RKO (cell line): ENCODE measurements around the gene TPCN1.

Source experiments
- DNase-seq: peaks from one replicate; pipeline ENCODE4 v3.0.0-alpha.2; 2016; ENCODE audit warnings: low spot score

The TPCN1 gene

GRCh38 chr12:113242026-113242418 lies 20.8 kb downstream of the TPCN1 start:
- no peak for DNase-seq

DNA sequence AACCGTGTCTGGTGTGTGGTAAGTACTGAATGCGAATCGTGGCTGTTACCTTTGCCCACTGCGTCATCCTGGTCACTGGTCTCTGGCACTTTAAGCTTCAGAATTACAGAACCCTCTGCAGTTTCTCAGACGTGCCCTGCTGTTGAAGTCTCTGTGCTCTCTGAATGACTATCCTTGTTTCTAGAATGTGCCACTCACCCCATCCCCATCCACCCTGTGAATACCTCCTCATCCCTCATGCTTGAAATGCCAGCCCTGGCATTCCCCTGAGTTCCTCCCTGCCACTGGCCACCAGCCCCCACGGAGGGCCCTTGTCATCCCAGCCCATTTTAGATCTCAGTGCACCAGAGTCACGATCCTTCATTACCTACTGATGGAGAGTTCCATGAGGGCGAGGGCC lies 21.3 kb downstream of the TPCN1 start:
- no peak for DNase-seq

- DNase-seq: no peak
Observed at GRCh38 chr12:113244047-113244460, 22.8 kb downstream of the TPCN1 start.

GRCh38 chr12:113244478-113244958 lies 23.3 kb downstream of the TPCN1 start:
- no peak for DNase-seq

DNA sequence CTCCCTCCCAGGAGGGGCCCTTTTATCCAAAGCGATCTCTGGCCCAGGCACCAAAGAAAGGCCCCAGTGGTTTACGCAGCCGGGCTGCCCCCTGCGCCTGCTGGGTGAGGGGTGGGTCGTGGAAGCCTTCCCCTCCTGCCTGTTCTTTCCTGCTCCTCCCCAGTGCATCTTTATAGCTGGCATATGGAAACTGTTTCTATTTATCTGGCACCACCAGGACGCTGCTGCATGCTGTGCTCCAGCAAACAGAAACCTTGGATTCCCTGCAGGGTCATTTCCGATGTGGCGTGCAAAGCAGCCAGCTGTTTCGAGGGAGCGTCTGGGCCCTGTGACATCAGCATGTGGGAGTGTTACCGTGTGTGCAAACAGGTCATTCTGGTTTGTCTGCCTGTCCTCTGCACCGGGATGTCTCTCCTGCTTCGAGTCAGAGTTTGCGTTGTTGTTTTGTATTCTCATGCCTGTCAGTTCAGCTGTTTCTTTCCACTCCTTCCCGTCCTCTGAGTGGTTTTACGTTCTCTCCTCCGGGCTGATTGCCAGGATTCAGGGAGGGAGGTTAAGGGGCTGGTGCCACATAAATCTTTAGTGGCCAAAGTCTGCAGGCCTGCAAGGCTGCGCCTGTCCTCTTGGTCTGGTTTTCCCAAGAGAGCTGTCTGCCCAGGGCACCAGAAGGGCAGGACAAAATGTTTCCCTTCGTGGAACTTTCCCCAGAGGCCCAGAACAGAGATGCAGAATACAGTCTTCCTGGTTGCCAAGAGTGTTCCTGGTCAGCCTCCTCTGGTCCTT lies 24.6 kb downstream of the TPCN1 start:
- DNase-seq: no peak

DNA sequence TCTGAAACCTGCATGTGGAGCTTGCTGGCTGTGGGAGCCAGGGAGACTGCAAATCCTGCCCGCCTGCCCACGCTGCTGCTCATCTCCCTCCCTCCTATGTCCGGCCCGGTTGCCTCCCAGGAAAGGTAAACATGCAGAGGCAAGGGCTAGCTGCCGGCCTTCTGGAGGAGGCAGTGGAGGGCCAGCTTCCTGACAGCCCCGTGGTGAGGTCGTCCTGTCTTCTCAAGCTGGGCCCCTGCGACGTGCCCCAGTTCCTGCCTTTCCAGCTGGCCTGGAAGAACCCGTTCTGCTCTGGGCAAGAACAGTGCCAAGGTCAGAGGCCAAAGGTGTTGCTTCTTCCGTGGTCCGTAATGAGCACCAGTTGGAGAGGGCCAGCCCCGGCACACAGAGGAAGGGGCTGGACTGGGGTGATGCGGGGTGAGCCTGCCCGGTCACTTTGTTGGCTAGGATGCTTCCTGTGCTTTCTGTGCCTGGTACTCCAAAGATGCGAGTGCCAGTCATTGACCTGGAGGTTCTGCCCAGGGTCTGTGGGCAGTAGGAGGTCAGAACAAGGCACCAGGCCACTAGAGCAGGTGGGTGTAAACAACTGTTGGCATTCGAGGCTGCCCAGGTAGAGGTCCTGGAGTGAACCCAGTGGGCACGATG lies 25.3 kb downstream of the TPCN1 start:
- no peak for DNase-seq

GRCh38 chr12:113247123-113248050 lies 26.1 kb downstream of the TPCN1 start:
- no peak for DNase-seq

- no peak for DNase-seq
Observed at GRCh38 chr12:113248051-113248825, 27.0 kb downstream of the TPCN1 start.

- DNase-seq: no peak
Observed at GRCh38 chr12:113248842-113249435, 27.7 kb downstream of the TPCN1 start.

GRCh38 chr12:113249546-113249945 lies 28.3 kb downstream of the TPCN1 start:
- no peak for DNase-seq

DNA sequence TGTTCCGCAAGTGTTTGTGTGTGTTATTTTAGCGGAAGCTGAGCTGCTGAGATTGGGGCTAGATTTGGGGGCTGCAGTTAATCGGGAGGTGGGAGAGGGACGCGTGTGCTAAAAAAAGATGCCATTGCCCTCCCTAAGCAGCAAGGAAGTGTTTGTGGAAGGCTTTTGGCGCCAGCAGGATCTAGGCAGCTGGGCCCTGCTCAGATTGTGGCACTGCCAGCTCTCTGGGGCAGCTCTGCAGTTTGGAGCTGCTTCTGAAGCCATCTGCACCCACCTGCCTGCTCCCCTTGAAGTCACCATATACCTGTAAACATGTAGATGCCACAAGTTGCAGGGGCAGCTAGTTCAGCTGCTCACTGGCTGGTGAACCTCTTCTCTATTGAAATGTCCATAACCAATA lies 28.8 kb downstream of the TPCN1 start:
- DNase-seq: no peak

DNA sequence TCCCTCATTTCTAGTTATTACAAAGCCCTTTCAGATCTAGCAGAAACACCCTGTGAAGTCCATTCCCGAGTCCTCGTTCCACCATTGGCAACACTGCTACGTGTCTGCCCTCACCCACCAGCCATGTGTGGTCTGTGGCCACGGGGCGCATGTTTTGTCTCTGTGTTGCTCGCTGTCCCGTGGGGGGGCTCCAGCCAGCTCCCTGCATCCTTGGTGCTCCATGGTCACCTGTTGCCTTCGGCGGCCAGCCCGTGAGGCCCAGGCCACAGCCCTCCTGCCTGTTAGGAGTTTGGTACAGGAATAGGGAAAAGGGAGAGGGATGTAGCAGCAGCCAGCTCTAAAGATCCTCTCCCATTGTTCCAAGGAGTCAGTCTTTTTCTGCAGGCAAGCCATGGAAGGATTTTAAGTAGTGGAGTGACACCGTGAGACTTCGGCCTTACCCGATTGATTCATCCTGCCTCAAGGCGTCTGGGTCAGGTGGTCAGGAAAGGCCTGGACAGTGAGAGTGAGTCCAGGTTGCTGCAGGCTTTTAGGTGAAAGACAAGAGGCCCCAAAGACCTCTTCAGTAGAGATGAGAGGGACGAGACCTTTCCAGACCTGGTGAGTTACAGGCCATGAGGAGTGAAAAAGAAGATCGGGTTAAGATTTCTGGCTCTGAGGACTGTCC lies 30.3 kb downstream of the TPCN1 start:
- no peak for DNase-seq

DNA sequence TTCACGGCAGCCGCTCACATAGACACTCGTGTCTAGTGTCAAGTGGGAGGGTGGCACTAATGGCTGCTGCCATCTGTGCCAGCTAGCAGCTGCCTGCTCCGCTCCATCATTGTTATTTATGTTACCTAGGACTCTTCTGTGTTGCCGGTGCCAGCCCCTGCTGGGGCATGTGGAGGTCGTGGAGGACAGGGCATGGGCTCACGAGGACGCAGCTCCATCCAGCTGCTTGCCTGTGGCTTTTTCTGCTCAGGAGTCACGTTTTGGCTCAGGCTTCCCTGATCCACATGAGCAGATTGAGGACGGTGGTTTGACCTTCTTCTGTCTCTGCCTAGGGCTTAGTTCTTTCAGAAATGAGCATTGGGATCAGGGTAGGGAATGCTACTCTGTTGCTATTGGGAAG lies 31.2 kb downstream of the TPCN1 start:
- DNase-seq: no peak

- no peak for DNase-seq
Observed at GRCh38 chr12:113253532-113254285, 32.4 kb downstream of the TPCN1 start.

- no peak for DNase-seq
Observed at GRCh38 chr12:113254298-113254697, 33.0 kb downstream of the TPCN1 start.

DNA sequence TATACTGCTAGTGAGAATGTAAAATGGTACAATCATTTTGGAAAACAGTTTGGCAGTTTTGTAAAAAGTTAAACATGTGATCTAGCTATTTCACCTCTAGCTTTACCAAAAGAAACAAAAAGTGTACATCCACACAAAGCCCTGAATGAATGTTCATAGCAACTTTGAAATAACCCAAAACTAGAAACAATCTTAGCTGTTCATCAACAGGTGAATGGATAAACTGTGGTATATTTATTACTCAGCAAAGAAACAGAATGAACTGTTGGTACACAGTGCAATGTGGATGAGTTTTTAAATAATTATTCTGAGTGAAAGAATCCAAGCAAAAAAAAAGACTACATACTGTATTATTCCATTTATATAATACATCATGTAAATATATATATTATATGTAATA lies 36.3 kb downstream of the TPCN1 start:
- no peak for DNase-seq

GRCh38 chr12:113260127-113260526 lies 38.9 kb downstream of the TPCN1 start:
- DNase-seq: no peak

DNA sequence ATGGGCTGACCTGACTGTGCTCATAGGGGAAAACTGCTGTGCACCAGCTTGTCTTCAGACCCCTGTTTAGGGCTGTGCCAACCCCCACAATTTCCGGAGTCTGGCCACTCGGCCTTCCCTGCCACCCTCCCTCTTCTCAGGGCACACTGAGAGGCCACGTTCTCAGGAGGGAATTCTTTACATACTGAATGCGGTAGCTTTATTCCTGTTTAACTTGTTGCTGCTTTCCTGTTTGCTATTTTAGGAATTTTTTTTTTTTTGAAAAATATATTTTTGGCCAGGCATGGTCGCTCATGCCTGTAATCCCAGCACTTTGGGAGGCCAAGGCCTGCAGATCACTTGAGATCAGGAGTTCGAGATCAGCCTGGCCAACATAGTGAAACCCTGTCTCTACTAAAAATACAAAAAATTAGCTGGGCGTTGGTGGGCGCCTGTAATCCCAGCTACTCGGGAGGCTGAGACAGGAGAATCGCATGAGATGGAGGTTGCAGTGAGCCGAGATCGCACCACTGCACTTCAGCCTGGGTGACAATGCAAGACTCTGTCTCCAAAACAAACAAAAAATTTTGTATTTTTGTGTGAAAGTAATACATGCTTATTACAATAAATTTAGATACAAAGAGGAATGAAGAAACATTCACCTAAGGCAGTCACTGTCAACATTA lies 39.5 kb downstream of the TPCN1 start:
- no peak for DNase-seq

DNA sequence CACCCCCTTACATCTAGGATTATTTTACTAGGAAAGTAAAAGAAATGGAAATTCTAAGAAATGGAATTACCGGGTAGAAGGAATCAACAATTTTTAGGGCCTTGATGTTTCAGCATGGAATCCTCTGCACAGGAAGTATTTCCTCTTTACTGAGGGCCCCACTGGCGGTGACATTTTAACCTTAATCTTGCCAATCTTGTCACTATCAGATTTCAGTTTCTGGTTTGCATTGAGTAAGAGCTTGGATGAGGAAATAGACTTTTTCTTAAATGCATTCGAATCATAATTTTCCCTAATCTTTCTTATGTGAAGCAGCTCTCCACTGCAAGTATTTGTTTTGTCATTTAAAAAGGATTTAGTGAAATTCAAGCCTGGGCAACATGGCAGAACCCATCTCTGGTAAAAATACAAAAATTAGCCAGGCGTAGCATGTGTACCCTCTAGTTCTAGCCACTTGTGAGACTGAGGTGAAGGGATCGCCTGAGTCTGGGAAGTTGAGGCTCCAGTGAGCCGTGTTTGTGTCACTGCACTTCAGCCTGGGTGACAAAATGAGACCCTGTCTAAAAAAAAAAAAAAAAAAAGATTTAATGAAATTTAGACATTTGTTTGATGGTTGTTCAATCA lies 40.7 kb downstream of the TPCN1 start:
- no peak for DNase-seq
